ENCODE results near the gene PALMD. TPM values are rescaled to one million over a fixed set of nuclear protein-coding genes. Genes with fewer than 3 reads are reported as not detected.

Gene PALMD
- polyA plus RNA-seq, 3 donors: not detected

GRCh38 chr1:99639408-99639807 lies 6.5 kb upstream of the PALMD start:
- peaks cover 0 to 2% of the 10 kb centered on the region in 2 donors for H3K27me3 ChIP-seq (ENCODE audit: control insufficient read depth in 2 of 2, insufficient read depth in 2 of 2, low read length in 2 of 2)
- no peak overlapping the region for H3K4me2 ChIP-seq (replicated peaks; ENCODE audit: extremely low read depth, low read length, poor library complexity, severe bottlenecking)
- Mint-ChIP-seq H3K36me3 (no peaks in the 10 kb centered on the region), H3K27me3 (ENCODE audit: low read depth in 3 of 3) (no peaks in the 10 kb centered on the region), H3K9me3 (peaks cover 0 to 2% (median 0%) of the 10 kb centered on the region in 7 donors), H3K4me1 (no peaks in the 10 kb centered on the region), H3K27ac (no peak overlapping the region), H3K4me3 (no peak overlapping the region)
- H2AFZ ChIP-seq (ENCODE audit: insufficient read depth, low read depth, low read length, poor library complexity, severe bottlenecking): no peak overlapping the region
- H3K27ac ChIP-seq (ENCODE audit: low read depth in 1 of 2, low read length in 2 of 2): no peak overlapping the region
- intact Hi-C loops (cut with micrococcal nuclease): no loop called here
- DNase-seq: no peak
- TF ChIP-seq CTCF (IDR thresholded peaks at IDR 0.05): no peak
- no peak overlapping the region for H3K9ac ChIP-seq (ENCODE audit: insufficient read depth, low read length, poor library complexity, severe bottlenecking)
- H3K36me3 ChIP-seq (replicated peaks in 1 of 2; ENCODE audit: control insufficient read depth in 1 of 2, insufficient read depth in 2 of 2, low read length in 2 of 2): no peaks in the 10 kb centered on the region
- H3K4me3 ChIP-seq (replicated peaks in 1 of 3; ENCODE audit: low read depth in 2 of 3, low read length in 3 of 3): no peak overlapping the region
- H3K9me3 ChIP-seq (replicated peaks in 1 of 2; ENCODE audit: control insufficient read depth in 1 of 2, insufficient read depth in 1 of 2, low read length in 2 of 2): no peaks in the 10 kb centered on the region
- no peaks in the 10 kb centered on the region for H4K20me1 ChIP-seq (ENCODE audit: insufficient read depth, low read length)
- H3K4me1 ChIP-seq (ENCODE audit: control insufficient read depth in 1 of 2, insufficient read depth in 2 of 2, low read length in 2 of 2): no peaks in the 10 kb centered on the region
- H3K79me2 ChIP-seq (ENCODE audit: insufficient read depth, low read length): no peaks in the 10 kb centered on the region

- Histone ChIP-seq H3K4me2 (replicated peaks; ENCODE audit: extremely low read depth, low read length, poor library complexity, severe bottlenecking) (no peak overlapping the region), H3K4me3 (replicated peaks in 1 of 3; ENCODE audit: low read depth in 2 of 3, low read length in 3 of 3) (no peak overlapping the region), H3K9ac (ENCODE audit: insufficient read depth, low read length, poor library complexity, severe bottlenecking) (no peak overlapping the region), H3K4me1 (ENCODE audit: control insufficient read depth in 1 of 2, insufficient read depth in 2 of 2, low read length in 2 of 2) (no peaks in the 10 kb centered on the region), H3K36me3 (replicated peaks in 1 of 2; ENCODE audit: control insufficient read depth in 1 of 2, insufficient read depth in 2 of 2, low read length in 2 of 2) (no peaks in the 10 kb centered on the region), H3K9me3 (replicated peaks in 1 of 2; ENCODE audit: control insufficient read depth in 1 of 2, insufficient read depth in 1 of 2, low read length in 2 of 2) (no peaks in the 10 kb centered on the region), H3K27me3 (ENCODE audit: control insufficient read depth in 2 of 2, insufficient read depth in 2 of 2, low read length in 2 of 2) (peaks cover 0 to 2% of the 10 kb centered on the region in 2 donors), H4K20me1 (ENCODE audit: insufficient read depth, low read length) (no peaks in the 10 kb centered on the region), H2AFZ (ENCODE audit: insufficient read depth, low read depth, low read length, poor library complexity, severe bottlenecking) (no peak overlapping the region), H3K79me2 (ENCODE audit: insufficient read depth, low read length) (no peaks in the 10 kb centered on the region), H3K27ac (ENCODE audit: low read depth in 1 of 2, low read length in 2 of 2) (no peak overlapping the region)
- DNase-seq: no peak
- no peak for TF ChIP-seq CTCF (IDR thresholded peaks at IDR 0.05)
- intact Hi-C loops (cut with micrococcal nuclease): no loop called here
- H3K27me3 Mint-ChIP-seq (ENCODE audit: low read depth in 3 of 3): peaks cover 0 to 2% (median 0%) of the 10 kb centered on the region in 3 donors
- no peaks in the 10 kb centered on the region for H3K36me3 Mint-ChIP-seq
- H3K9me3 Mint-ChIP-seq: peaks cover 0 to 2% (median 0%) of the 10 kb centered on the region in 7 donors
- no peaks in the 10 kb centered on the region for H3K4me1 Mint-ChIP-seq
- H3K4me3 Mint-ChIP-seq: no peak overlapping the region
- H3K27ac Mint-ChIP-seq: no peak overlapping the region
Measured at GRCh38 chr1:99639945-99640344, 6.0 kb upstream of the PALMD start.
